ENCODE measurements around the gene OR5B12.
"Not testable (repeated sequence)": the region's sequence is repeated elsewhere in the genome, so short reads cannot be mapped to it uniquely, and the experiment has no call there.

Gene OR5B12

DNA sequence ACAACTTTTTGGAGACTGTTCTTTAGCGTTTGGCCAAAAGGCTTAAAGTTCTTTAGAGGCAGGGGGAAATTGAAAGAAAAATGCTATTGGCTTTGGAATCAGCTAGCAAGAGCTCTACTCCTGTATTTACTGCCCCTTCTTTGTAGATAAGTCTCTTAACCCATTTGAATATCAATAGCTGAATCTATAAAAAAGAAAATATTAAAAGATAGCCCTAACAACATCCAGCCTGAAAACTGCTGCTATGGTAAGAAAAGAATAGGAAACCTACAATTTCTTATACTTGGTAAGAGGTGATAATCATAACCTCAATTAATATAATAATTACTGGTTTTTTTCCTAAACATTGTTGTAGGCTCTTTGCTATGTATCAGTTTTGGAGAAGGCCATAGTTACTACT lies at the start of gene OR5B12:
TSS of gene OR5B12 (minus strand) at position 101 of the 400 bp plus-strand sequence. CDS start 2,085 bp downstream, outside the sequence.
- DNase-seq: no peak

DNA sequence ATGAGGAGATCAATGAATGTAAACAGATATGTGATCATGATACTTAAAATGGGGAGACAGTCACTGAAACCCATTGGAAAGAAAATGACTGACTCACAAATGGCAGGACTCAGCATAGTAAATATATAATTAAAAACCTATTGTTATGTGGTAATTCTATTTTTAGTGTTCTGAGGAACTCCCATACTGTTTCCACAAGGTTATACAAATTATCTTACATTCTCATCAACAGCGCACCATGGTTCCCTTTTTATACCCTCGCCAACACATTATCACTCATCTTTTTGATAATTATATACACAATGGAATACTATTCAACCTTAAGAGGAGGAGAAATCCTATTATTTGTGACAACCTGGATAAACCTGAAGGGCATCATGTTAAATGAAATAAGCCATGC lies 48.8 kb upstream of the OR5B12 start:
- DNase-seq: no peak

DNA sequence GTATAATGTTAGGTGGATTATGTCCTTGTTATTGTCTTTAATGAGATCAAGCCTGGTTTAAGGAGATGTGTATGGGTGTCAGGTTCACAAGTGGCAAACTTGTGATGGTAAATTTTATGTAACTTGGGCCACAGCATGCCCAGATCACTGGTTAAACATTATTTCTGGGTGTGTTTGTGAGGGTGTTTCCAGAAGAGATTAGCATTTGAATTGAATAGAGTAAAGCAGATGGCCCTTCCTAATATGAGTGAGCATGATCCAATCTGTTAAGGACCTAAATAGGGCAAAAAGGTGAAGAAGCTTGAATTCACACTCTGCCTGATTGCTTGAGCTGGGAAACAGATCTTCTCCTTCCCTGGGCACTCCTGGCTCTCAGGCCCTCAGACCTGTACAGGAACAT lies 45.1 kb upstream of the OR5B12 start:
- DNase-seq: no peak

DNA sequence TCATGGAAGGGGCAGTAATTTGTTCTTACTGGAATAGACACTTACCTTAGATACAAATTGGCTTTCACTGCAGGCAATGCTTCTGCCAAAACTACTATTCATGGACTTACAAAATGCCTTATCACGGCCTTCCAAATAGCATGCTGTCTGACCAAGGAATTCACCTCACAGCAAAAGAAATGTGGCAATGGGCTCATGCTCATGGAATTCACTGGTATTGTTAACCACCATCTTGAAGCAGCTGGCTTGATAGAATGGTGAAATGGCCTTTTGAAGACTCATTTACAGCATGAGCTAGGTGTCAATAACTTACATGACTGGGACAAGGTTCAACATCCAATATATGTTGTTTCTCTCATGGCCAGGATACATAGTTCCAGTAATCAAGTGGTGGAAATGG lies 43.9 kb upstream of the OR5B12 start:
- no peak for DNase-seq

DNA sequence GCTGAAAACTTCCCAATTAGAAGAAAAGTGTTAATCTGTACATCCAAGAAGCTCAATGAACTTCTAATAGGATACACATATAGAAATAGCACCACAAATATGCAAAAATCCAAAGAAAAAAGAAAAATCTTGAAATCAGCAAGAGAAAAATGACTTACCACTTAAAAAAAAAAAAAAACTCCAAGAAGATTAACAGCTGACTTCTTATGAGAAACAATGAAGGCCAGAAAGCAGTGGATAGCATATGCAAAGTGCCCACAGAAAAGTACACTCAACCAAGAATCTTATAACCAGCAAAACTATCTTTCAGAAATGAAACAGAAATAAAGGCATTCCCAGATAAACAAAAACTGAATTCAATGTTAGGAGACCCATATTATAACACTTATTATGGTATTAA lies 29.9 kb upstream of the OR5B12 start:
- no peak for DNase-seq

DNA sequence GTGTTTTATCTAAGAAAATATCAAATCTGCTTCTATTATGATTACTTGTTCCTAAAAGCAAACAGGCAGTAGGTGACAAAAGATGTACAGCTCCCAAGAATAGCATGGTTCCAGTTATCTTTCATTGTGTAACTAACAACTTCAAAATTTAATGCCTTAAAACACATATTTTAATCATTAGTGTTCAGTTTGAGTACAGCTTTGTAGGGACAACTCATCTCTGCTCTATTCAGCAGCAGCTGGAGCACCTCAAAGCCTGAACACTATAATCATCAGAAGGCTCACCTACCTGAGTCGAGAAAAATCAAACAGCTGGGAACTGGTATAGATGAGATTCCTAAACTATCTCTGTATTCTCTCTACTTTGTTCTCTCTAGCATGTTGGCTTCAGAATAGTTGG lies 24.3 kb upstream of the OR5B12 start:
- no peak for DNase-seq

DNA sequence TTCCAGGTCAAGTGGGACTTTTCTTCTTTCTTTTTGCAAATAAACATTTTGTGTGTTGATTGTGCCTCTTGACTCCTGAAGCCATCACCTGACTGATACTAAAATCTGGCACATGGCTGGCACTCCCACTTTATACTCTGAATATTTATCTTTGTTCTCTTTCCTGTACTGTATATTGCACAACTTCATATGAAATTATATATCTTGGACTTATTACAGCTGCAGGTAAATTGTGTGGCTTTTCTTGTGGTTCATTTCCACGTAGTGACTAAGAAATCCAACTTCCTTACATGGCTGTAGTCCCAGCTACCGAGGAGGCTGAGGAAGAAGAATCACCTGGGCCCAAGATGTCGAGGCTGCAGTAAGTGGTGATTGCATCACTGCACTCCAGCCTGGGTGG lies 23.7 kb upstream of the OR5B12 start:
- DNase-seq: no peak

DNA sequence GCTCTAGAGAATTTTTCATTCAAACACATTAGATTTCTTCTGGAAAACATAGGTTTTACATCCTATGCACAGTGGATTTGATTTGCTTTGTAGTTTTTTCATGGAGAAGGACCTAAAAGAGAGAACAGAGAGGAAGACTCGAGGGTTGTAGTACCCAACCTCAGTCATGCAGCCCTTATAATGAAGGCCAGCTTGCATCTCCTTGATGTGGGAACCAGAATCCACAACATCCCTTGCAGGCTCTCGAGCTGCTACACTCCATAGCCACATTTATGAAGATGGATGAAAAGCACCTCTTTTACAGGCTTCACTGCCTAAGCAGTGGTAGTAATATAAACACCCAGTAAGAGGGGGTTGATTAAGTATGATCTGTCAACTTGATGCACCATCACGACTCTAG lies 9.5 kb upstream of the OR5B12 start:
- DNase-seq: no peak

DNA sequence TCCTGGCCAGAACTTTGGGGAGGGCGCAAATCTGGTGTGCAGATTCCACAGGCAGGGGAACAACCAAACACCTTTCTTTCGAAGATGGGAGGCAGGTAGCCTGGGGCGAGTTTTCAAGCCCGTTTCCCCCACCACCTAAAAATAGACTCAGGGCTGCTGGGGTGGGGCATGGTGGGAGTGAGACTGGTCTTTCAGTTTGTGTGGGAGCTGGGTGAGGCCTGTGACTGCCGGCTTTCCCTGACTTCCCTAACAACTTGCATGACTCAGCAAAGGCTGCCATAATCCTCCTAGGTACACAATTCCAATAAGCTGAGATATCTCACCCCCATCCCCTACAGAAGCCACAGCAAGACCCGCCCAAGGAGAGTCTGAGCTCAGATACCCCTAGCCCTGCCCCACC lies 4.3 kb upstream of the OR5B12 start:
- DNase-seq: no peak

DNA sequence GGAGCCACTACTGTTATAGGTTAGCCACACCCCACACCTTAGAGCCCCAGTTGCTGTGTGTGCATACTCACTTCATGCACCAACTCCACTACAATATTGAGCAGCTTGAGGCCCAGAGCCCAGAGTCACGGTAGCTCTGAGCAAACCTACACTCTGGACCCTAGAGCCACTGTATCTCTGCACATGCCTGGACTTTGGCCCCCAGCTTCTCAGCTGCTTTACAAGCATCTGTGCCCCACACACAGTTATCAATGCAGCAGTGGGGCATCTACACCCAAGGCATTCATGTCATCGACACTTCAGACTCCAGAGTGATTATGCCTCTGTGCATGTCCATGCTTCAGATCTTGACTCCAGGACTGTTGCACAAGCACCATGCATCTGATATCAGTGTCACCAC lies 2.3 kb upstream of the OR5B12 start:
- DNase-seq: no peak

DNA sequence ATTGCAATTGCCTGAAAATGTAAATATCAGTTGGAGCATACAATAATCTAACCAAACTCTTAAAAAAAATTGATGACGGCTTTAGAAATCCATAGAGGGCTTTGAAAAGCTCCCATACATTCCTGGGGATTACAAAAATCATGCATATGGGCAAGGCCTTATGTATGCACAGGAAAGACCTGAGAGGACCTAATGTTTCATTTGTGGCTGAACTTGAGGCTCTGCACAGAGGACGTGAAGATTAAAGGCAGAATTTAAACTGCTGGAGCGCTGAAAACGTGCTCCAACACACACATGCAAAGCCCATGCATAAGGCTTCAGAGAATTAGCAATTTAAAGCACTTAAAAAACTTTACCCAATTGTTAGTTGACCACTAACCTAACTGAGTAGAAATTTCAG lies 3.5 kb downstream of the OR5B12 start:
- DNase-seq: no peak

DNA sequence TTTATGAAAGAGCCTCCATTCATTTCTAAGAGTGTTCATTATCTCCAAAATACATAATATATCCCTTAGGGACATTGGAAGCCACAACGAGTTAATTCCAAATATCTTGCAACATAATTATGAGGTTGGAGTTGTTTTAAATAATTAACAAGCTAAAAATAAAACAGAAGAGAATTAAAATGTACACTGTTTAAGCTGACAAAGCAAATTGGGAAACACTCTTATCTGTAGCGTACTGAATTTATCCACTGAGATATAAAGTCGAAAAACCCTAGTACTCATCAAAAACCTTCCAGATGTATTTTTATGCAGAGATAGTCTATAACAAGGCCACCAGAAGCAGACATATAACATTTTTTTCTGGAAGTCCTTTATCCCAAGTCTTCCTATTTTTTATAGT lies 7.8 kb downstream of the OR5B12 start:
- no peak for DNase-seq

DNA sequence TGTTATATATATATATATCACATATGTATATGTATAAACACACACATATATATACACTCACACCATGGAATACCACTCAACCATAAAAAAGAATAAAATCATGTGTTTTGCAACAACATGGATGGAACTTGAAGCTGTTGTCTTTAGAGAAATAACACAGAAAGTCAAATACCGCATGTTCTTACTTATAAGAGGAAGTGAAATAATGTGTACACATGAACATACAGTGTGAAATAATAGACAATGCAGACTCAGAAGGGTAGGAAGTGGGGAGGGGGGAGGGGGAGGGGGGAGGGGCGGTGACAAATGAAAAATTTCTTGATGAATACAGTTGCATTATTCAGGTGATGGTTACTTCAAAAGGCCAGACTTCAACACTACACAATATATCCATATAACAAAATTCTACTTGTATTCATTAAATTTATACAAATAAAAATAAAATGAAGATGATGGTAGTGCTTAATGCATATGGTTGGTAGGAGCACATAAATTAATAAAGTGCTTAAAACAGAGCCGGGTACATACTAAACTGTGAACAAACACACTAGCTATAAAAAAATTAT lies 8.3 kb downstream of the OR5B12 start:
- DNase-seq: no peak

DNA sequence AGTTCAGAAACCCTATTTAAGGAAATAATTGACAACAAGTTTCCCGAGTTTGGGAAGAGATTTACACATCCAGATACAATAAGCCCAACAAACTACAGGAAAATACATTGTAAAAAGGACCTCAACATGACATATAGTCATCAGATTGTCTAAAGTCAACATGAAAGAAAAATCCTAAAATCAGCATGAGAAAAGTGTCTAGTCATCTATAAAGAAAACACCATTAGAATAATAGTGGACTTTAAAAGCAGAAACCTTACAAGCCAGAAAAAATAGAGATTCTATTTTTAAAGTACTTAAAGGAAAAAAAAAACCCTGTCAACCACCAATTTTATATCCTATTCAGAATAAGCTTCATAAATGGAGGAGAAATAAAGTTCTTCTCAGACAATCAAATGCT lies 12.8 kb downstream of the OR5B12 start:
- DNase-seq: no peak

DNA sequence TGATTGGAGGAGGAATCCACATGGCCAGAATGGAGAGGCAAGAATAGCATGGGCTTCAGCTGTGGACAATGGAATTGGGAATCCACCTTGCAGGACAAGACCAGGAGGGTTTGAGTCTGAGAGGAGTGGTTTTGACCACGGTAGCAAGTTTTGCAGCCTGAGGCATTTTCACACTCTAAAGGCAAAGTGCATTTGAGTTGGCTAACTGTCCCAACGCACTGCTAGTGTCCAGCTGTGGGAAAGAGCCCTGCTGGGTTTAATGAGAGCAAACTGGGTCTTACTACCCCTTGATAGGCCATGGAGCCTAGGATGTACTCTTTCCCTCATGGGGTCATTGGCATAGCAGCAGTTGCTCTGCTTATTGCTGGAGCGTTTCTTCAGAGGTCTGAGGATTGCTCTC lies 14.0 kb downstream of the OR5B12 start, which contains the start of gene OR5B2:
TSS of gene OR5B2 (minus strand) at position 101 of the 400 bp plus-strand sequence. CDS start 4,860 bp downstream, outside the sequence.
- DNase-seq: no peak

DNA sequence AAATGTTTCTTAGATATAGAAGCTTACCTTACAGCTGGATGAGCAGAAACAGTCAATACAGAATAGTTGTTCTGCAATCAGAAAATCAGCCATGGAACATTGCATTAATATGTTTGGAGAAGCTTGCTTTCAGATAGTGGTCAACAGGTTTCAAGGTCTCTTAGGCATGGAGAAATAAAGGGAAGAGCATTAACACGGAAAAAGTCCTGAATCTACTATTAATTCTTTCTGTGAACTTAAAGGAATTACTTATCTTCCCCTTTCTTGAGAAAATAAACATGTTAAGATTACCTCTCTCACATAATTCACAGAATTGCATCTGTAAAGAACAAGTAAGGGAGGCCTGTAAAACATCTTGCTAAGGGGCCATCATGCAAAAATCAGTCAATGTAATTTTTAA lies 35.3 kb downstream of the OR5B12 start, which contains the start of gene OR5B3:
TSS of gene OR5B3 (minus strand) at position 101 of the 400 bp plus-strand sequence. CDS start 3,465 bp downstream, outside the sequence.
- DNase-seq: no peak

DNA sequence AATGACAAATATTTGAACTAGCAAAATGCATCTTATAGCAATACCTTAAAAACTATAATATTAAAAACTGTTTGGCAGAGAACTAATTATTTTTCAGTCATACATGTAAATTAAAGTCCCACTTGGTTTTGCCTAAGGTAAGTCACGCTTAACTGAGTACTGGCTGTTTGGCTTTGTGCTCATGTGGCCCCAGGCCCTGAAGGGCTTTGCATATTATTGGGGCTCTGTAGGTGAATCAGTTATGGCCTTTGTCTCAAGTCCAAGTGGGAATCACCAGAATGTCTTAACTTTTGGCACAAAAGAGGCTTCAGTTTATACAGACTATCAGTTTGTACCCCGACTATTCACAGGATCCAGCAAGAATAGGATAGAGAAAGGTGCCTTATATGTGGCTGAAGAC lies 42.4 kb downstream of the OR5B12 start:
- DNase-seq: not testable (repeated sequence)

DNA sequence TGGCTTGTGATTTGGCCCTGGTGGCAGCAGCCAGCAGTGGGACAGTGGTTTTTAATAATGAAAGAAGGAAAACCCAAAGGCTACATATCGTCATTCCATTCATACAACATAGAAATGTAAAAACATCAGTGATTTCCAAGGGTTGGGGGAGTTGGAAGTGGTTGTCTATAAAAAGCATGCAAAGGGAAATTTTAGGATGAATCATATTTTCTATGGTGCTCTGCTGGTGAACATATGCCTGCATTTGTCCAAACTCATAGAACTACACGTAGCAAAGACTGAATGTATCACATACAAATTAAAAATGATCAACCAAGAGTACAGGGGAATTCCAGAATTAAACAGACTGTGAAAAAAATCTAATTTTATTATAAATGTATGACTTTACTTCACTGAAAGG lies 46.5 kb downstream of the OR5B12 start:
- no peak for DNase-seq

DNA sequence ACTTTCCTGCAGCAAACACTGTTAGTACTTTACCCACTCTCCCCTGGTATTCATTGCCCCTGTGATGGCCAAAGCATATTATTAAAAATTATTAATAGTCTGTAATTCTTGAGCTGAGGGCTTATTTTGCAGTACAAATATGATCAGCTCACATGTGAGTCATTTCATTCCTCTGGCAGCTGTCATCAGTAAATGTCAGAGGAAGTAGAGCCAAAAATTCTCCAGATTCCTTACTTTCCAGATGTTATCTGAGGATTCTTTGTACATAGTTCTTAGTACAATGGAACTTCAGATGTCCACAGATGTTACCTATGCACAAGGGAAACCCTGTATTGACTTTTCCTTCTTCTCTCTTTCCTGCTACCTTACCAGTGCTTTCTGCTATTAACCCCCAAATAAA lies 47.8 kb downstream of the OR5B12 start:
- DNase-seq: no peak

DNA sequence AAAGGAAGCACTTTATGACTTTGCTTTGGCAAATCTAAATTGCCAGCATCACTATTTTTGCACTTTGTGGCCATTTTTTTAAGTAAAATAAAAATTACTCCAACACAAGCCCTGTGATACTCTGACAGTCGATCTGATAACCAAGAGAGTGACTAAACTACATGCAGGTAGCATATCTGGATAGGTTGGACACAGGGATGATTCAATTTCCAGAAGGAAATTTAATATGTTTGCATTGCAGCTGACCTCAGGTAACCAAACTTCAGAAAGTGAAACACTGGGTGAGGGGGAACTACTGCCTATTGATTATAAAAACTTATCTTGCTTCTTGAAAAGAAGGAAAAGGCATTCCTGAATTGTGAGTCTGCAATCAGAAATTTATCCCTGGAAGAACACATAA lies 49.3 kb downstream of the OR5B12 start:
- no peak for DNase-seq

DNA sequence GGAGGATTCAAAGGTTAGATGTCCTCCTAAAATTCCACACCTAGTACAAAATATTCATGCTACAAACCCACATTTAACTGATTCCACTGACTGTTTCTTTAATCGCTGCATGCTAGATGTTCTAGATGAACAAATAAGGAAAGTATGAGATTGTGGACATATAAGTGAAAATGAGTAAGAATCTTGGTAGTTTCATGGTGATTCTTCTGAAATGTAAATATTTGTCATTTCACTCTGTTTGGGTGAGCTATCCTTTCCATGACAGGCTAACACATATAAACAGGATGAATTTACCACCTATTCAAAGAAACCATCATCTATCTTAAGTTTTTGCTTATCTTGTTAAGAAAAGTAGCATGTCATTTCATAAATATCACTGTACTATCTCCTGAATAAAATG lies 50.2 kb downstream of the OR5B12 start:
- DNase-seq: no peak

DNA sequence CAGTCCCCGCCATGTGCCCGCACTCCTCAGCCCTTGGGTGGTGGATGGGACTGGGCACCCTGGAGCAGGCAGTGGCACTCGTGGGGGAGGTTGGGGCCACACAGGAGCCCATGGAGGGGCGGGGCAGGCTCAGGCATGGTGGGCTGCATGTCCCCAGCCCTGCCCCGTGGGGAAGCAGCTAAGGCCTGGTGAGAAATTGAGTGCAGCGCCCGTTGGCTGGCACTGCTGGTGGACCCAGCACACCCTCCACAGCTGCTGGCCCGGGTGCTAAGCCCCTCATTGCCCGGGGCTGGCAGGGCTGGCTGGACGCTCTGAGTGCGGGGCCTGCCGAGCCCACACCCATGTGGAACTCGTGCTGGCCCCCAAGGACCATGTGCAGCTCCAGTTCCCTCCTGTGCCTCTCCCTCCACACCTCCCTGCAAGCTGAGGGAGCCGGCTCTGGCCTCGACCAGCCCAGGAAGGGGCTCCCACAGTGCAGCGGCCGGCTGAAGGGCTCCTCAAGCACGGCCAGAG lies 51.4 kb downstream of the OR5B12 start:
- DNase-seq: no peak
